ENCODE data around the gene FOXO3.
A peak's percentile ranks its signal among the peaks of the same experiment; 100 is the strongest.

- TF ChIP-seq CTCF (IDR thresholded peaks at IDR 0.05) (no peak), POLR2A (IDR thresholded peaks at IDR 0.05) (peak; percentile 78)
Observed at GRCh38 chr6:108559097-108559883, 1.4 kb upstream of the FOXO3 start.

Data from prostate gland (tissue), 2 donors.